Activated CD4-positive, alpha-beta memory T cell treated with anti-CD3 and anti-CD28 coated beads, Interleukin-2, amount 10 ng/mL, durations not matched to agents 7 days and 5 days (primary cell): Measurements from ENCODE around the gene MEX3A. TPM values are rescaled to one million over a fixed set of nuclear protein-coding genes. Genes with fewer than 3 reads are reported as not detected.
"Not testable (repeated sequence)": the region's sequence is repeated elsewhere in the genome, so short reads cannot be mapped to it uniquely, and the experiment has no call there.

Experiments used
- CTCF ChIA-PET: fragments of 350-600 bp; sonication (Branson Sonifier 250); formaldehyde crosslinking; loops from one replicate; lab custom pipeline; 2021; ENCODE audit warnings: antibody characterized with exemption, inconsistent platforms; lab: Charles Lee
- POLR2A ChIA-PET: fragments of 350-600 bp; sonication (Branson Sonifier 250); formaldehyde crosslinking; loops from one replicate; lab custom pipeline; 2021; ENCODE audit warnings: antibody characterized with exemption; lab: Charles Lee
- DNase-seq: peaks from one replicate; pipeline ENCODE4 v3.0.0-alpha.2; 2020
- H3K27ac Mint-ChIP-seq: one replicate; pipeline ENCODE4 v1.8.0; 2021; ENCODE audit warnings: mild to moderate bottlenecking, mixed read lengths
- H3K27me3 Mint-ChIP-seq: one replicate; pipeline ENCODE4 v1.8.0; 2021; ENCODE audit warnings: mixed read lengths
- H3K36me3 Mint-ChIP-seq: one replicate; pipeline ENCODE4 v1.8.0; 2021; ENCODE audit warnings: low read depth, mixed read lengths
- H3K4me1 Mint-ChIP-seq: one replicate; pipeline ENCODE4 v1.8.0; 2021; ENCODE audit warnings: mixed read lengths
- H3K4me3 Mint-ChIP-seq: one replicate; pipeline ENCODE4 v1.8.0; 2021; ENCODE audit warnings: mild to moderate bottlenecking, mixed read lengths
- H3K9me3 Mint-ChIP-seq: one replicate; pipeline ENCODE4 v1.8.0; 2021; ENCODE audit warnings: mixed read lengths
- total RNA-seq, 2 experiments: library from RNA; stranded (reverse); gene quantifications; one replicate each; pipeline ENCODE4 v1.2.3, GENCODE V29; 2021

Gene MEX3A
- total RNA-seq: under 1 TPM in 1 of 2 experiments, not detected in 1; 0.05 TPM

- H3K4me3 Mint-ChIP-seq: peak within 1 kb of the TSS; percentile 74
- H3K4me1 Mint-ChIP-seq: peaks cover 8% of the 10 kb centered on the region
- POLR2A ChIA-PET: no interaction called here
- peak; percentile 66 for DNase-seq
- H3K27ac Mint-ChIP-seq: no peak within 1 kb of the TSS
- H3K36me3 Mint-ChIP-seq: no peaks in the 10 kb centered on the region
- peaks cover 67% of the 10 kb centered on the region for H3K27me3 Mint-ChIP-seq
- CTCF ChIA-PET: interaction anchor here (1.4 to 1.9 kb wide), 4 partner anchors 14 to 63 kb away, joined by 4 to 5 read pairs (median 5); no protein-coding TSS in a partner anchor
- H3K9me3 Mint-ChIP-seq: no peaks in the 10 kb centered on the region
These were observed at the start of gene MEX3A for GRCh38 chr1:156082309-156083091. TSS of gene MEX3A (minus strand) at chr1:156082465. CDS start at chr1:156081998, 467 bp downstream.

GRCh38 chr1:156130578-156130942, 48.3 kb upstream of the MEX3A start:
- no peaks in the 10 kb centered on the region for H3K27me3 Mint-ChIP-seq
- H3K27ac Mint-ChIP-seq: no peak overlapping the region
- H3K4me1 Mint-ChIP-seq: peaks cover 47% of the 10 kb centered on the region
- H3K9me3 Mint-ChIP-seq: no peaks in the 10 kb centered on the region
- H3K4me3 Mint-ChIP-seq: no peak overlapping the region
- peaks cover 14% of the 10 kb centered on the region for H3K36me3 Mint-ChIP-seq
- ChIA-PET CTCF (interaction anchor here (1.3 to 11.4 kb wide), 10 partner anchors 12 to 207 kb away, joined by 3 to 612 read pairs (median 6); partner anchors contain the start of genes CCT3, LMNA and PMF1), POLR2A (interaction anchor here (0.8 to 8.9 kb wide), 5 partner anchors 15 to 115 kb away, joined by 3 to 222 read pairs (median 8); partner anchors contain the start of gene LMNA)
- DNase-seq: no peak

GRCh38 chr1:156129687-156130577, 47.7 kb upstream of the MEX3A start:
- ChIA-PET CTCF (interaction anchor here (0.6 to 11.4 kb wide), 16 partner anchors 12 to 208 kb away, joined by 3 to 612 read pairs (median 5); partner anchors contain the start of genes CCT3, LMNA and PMF1), POLR2A (interaction anchor here (0.8 to 8.9 kb wide), 10 partner anchors 15 to 195 kb away, joined by 3 to 222 read pairs (median 4); partner anchors contain the start of genes LMNA and PMF1)
- no peaks in the 10 kb centered on the region for H3K9me3 Mint-ChIP-seq
- no peak overlapping the region for H3K4me3 Mint-ChIP-seq
- no peaks in the 10 kb centered on the region for H3K27me3 Mint-ChIP-seq
- H3K36me3 Mint-ChIP-seq: peaks cover 14% of the 10 kb centered on the region
- peaks cover 53% of the 10 kb centered on the region for H3K4me1 Mint-ChIP-seq
- no peak overlapping the region for H3K27ac Mint-ChIP-seq
- DNase-seq: peak; percentile 83

GRCh38 chr1:156128654-156129597, 46.7 kb upstream of the MEX3A start:
- H3K27ac Mint-ChIP-seq: no peak overlapping the region

GRCh38 chr1:156128308-156128653, 46.0 kb upstream of the MEX3A start:
- Mint-ChIP-seq H3K27ac (no peak overlapping the region), H3K36me3 (peaks cover 6% of the 10 kb centered on the region), H3K9me3 (no peaks in the 10 kb centered on the region), H3K27me3 (no peaks in the 10 kb centered on the region), H3K4me1 (peaks cover 70% of the 10 kb centered on the region), H3K4me3 (no peak overlapping the region)
- no peak for DNase-seq
- ChIA-PET CTCF (interaction anchor here (0.7 to 11.4 kb wide), 10 partner anchors 10 to 97 kb away, joined by 3 to 612 read pairs (median 9); partner anchors contain the start of genes LMNA and PMF1), POLR2A (interaction anchor here (0.9 to 8.9 kb wide), 7 partner anchors 9 to 901 kb away, joined by 3 to 222 read pairs (median 10); partner anchors contain the start of genes LMNA and SMG5)

More at GRCh38 chr1:156128654-156129597, 46.7 kb upstream of the MEX3A start:
- ChIA-PET CTCF (interaction anchor here (0.6 to 11.4 kb wide), 18 partner anchors 9 to 190 kb away, joined by 3 to 612 read pairs (median 5); partner anchors contain the start of genes LMNA and PMF1), POLR2A (interaction anchor here (0.9 to 8.9 kb wide), 10 partner anchors 8 to 902 kb away, joined by 3 to 222 read pairs (median 4); partner anchors contain the start of genes LMNA and PMF1)
- H3K4me3 Mint-ChIP-seq: no peak overlapping the region
- no peaks in the 10 kb centered on the region for H3K27me3 Mint-ChIP-seq
- no peaks in the 10 kb centered on the region for H3K9me3 Mint-ChIP-seq
- peaks cover 63% of the 10 kb centered on the region for H3K4me1 Mint-ChIP-seq
- peaks cover 9% of the 10 kb centered on the region for H3K36me3 Mint-ChIP-seq
- no peak for DNase-seq

GRCh38 chr1:156126630-156127534, 44.6 kb upstream of the MEX3A start:
- peak; percentile 92 for DNase-seq
- peak overlapping the region; percentile 85 for H3K27ac Mint-ChIP-seq
- H3K4me3 Mint-ChIP-seq: peak overlapping the region; percentile 62
- no peaks in the 10 kb centered on the region for H3K9me3 Mint-ChIP-seq
- ChIA-PET CTCF (interaction anchor here (0.7 to 11.4 kb wide), 11 partner anchors 11 to 193 kb away, joined by 3 to 612 read pairs (median 9); partner anchors contain the start of genes LMNA, SMG5 and TMEM79), POLR2A (interaction anchor here (0.9 to 8.9 kb wide), 10 partner anchors 12 to 156 kb away, joined by 3 to 222 read pairs (median 6); partner anchors contain the start of genes ARHGEF2, LMNA, PMF1 and SMG5)
- H3K36me3 Mint-ChIP-seq: peaks cover 6% of the 10 kb centered on the region
- H3K27me3 Mint-ChIP-seq: no peaks in the 10 kb centered on the region
- H3K4me1 Mint-ChIP-seq: peaks cover 80% of the 10 kb centered on the region

- peak overlapping the region; percentile 53 for H3K4me3 Mint-ChIP-seq
These were observed 43.9 kb upstream of the MEX3A start for GRCh38 chr1:156126043-156126629.

GRCh38 chr1:156125544-156125943, 43.3 kb upstream of the MEX3A start:
- DNase-seq, H3K9me3 Mint-ChIP-seq, H3K4me3 Mint-ChIP-seq, H3K36me3 Mint-ChIP-seq, H3K27me3 Mint-ChIP-seq: not testable (repeated sequence)
- CTCF ChIA-PET: interaction anchor here (0.6 to 11.4 kb wide), 7 partner anchors 10 to 158 kb away, joined by 3 to 612 read pairs (median 34); partner anchors contain the start of genes LMNA, SMG5 and TMEM79
- POLR2A ChIA-PET: interaction anchor here (0.6 to 8.9 kb wide), 6 partner anchors 10 to 211 kb away, joined by 3 to 222 read pairs (median 9); partner anchors contain the start of gene LMNA
- Mint-ChIP-seq H3K27ac (peak overlapping the region; percentile 78), H3K4me1 (peaks cover 89% of the 10 kb centered on the region)

More at GRCh38 chr1:156126043-156126629, 43.9 kb upstream of the MEX3A start:
- Mint-ChIP-seq H3K36me3 (peaks cover 5% of the 10 kb centered on the region), H3K27ac (peak overlapping the region; percentile 85), H3K9me3 (no peaks in the 10 kb centered on the region), H3K4me1 (peaks cover 86% of the 10 kb centered on the region), H3K27me3 (no peaks in the 10 kb centered on the region)
- POLR2A ChIA-PET: interaction anchor here (0.9 to 8.9 kb wide), 9 partner anchors 11 to 210 kb away, joined by 3 to 222 read pairs (median 7); partner anchors contain the start of genes LMNA, PMF1 and SMG5
- CTCF ChIA-PET: interaction anchor here (2.5 to 11.4 kb wide), 6 partner anchors 10 to 157 kb away, joined by 7 to 612 read pairs (median 40); partner anchors contain the start of genes LMNA, SMG5 and TMEM79
- peak; percentile 76 for DNase-seq

- peak; percentile 38 for DNase-seq
- Mint-ChIP-seq H3K27ac (peak overlapping the region; percentile 78), H3K4me3 (peak overlapping the region; percentile 34), H3K36me3 (peaks cover 2% of the 10 kb centered on the region), H3K9me3 (no peaks in the 10 kb centered on the region), H3K27me3 (no peaks in the 10 kb centered on the region), H3K4me1 (peaks cover 90% of the 10 kb centered on the region)
- ChIA-PET CTCF (interaction anchor here (0.6 to 11.4 kb wide), 7 partner anchors 9 to 158 kb away, joined by 3 to 612 read pairs (median 34); partner anchors contain the start of genes LMNA, SMG5 and TMEM79), POLR2A (interaction anchor here (0.6 to 8.9 kb wide), 5 partner anchors 9 to 212 kb away, joined by 3 to 222 read pairs (median 15); partner anchors contain the start of gene LMNA)
These were observed 42.6 kb upstream of the MEX3A start for GRCh38 chr1:156124557-156125483.
